AG09309 (cell line): Measurements from ENCODE around the gene P4HA1.

Experiments used
- DNase-seq: peaks from one replicate; pipeline ENCODE4 v3.0.0-alpha.2; 2010; ENCODE audit warnings: low read depth
- H3K4me3 ChIP-seq: 2 replicates; pipeline ENCODE4 v1.5.1; 2011; ENCODE audit warnings: mild to moderate bottlenecking, low read depth, low read length, moderate library complexity; ENCODE audit not compliant: control insufficient read depth
- CTCF ChIP-seq: IDR thresholded peaks from 2 replicates; pipeline ENCODE4 v1.5.1; 2011; ENCODE audit warnings: mild to moderate bottlenecking, low read depth, low read length, inconsistent platforms; ENCODE audit not compliant: insufficient read depth, control insufficient read depth; ENCODE audit errors: missing control alignments

Gene P4HA1

GRCh38 chr10:72981882-72982529, 114.7 kb downstream of the P4HA1 start:
- H3K4me3 ChIP-seq, result no peak overlapping the region
- TF ChIP-seq CTCF, result no peak
- no peak for DNase-seq

GRCh38 chr10:72981028-72981881, 115.4 kb downstream of the P4HA1 start:
- DNase-seq, result no peak
- H3K4me3 ChIP-seq, result no peak overlapping the region
- no peak for TF ChIP-seq CTCF

GRCh38 chr10:72980348-72980747, 116.3 kb downstream of the P4HA1 start:
- no peak for DNase-seq
- H3K4me3 ChIP-seq, result no peak overlapping the region
- no peak for TF ChIP-seq CTCF

GRCh38 chr10:72979709-72980108, 117.0 kb downstream of the P4HA1 start:
- no peak for DNase-seq
- no peak for TF ChIP-seq CTCF
- H3K4me3 ChIP-seq, result no peak overlapping the region

GRCh38 chr10:72976886-72977285, 119.8 kb downstream of the P4HA1 start:
- TF ChIP-seq CTCF, result no peak
- DNase-seq, result no peak
- H3K4me3 ChIP-seq, result no peak overlapping the region
